Heart left ventricle (tissue), 16 donors: Measurements from ENCODE around the gene CHRM2. TPM values are rescaled to one million over a fixed set of nuclear protein-coding genes. Genes with fewer than 3 reads are reported as not detected.

Experiments
- ATAC-seq, 4 donors: fragments of 200-7000 bp; cut with Tn5 transposase; one replicate each; pipeline ENCODE4 v1.9.1; 2020 to 2022; ENCODE audit warnings: moderate library complexity in 4 of 4, mild to moderate bottlenecking in 3 of 4, moderate number of reproducible peaks in 1 of 4
- DNase-seq, 5 donors: peaks; one replicate each; pipeline ENCODE4 v3.0.0-alpha.2; 2020
- H3K27ac ChIP-seq, 12 donors: fragments of 200-600 bp; sonication (generic) in 4 of 12; one replicate each; pipeline versions ENCODE4 v1.5.0 to v1.8.0; 2016 to 2022; ENCODE audit warnings: mild to moderate bottlenecking in 2 of 12
- H3K27me3 ChIP-seq, 9 donors: fragments of 200-600 bp; sonication (generic) in 2 of 9; one replicate each; pipeline versions ENCODE4 v1.5.1 to v1.8.0; 2016 to 2022; ENCODE audit warnings: mild to moderate bottlenecking in 3 of 9
- H3K36me3 ChIP-seq, 9 donors: fragments of 200-600 bp; sonication (generic) in 2 of 9; one replicate each; pipeline versions ENCODE4 v1.5.0 to v1.8.0; 2018 to 2022; ENCODE audit warnings: mild to moderate bottlenecking in 2 of 9
- H3K4me1 ChIP-seq, 12 donors: fragments of 200-600 bp; sonication (generic) in 4 of 12; one replicate each; pipeline versions ENCODE4 v1.5.0 to v1.8.0; 2016 to 2022; ENCODE audit warnings: mild to moderate bottlenecking in 3 of 12
- H3K4me3 ChIP-seq, 12 donors: fragments of 200-600 bp; sonication (generic) in 4 of 12; one replicate each; pipeline versions ENCODE4 v1.5.0 to v1.8.0; 2017 to 2022; ENCODE audit warnings: mild to moderate bottlenecking in 9 of 12, moderate library complexity in 4 of 12
- H3K9me3 ChIP-seq, 12 donors: fragments of 200-600 bp; sonication (generic) in 4 of 12; one replicate each; pipeline versions ENCODE4 v1.5.0 to v1.8.0; 2016 to 2022; ENCODE audit warnings: mild to moderate bottlenecking in 1 of 12
- CTCF ChIP-seq, 12 donors: fragments of 200-600 bp; sonication (generic) in 4 of 12; IDR thresholded peaks; one replicate each; pipeline versions ENCODE4 v1.5.0 to v1.8.0; 2018 to 2022; ENCODE audit warnings: antibody characterized with exemption in 12 of 12, mild to moderate bottlenecking in 5 of 12
- POLR2A ChIP-seq, 2 donors: fragments of 450-650 bp; IDR thresholded peaks; one replicate each; pipeline ENCODE4 v1.6.1; 2017; ENCODE audit warnings: antibody characterized with exemption in 2 of 2, mild to moderate bottlenecking in 2 of 2, moderate library complexity in 2 of 2
- WGBS, 4 donors: extraction: QIAGEN DNeasy Blood & Tissue Kit in 2 of 4; methylation state at CpG; one replicate each; pipeline versions ENCODE4 v1.1.5 to v1.1.7; 2013 to 2018; 5-methylcytosine and 5-hydroxymethylcytosine counted together
- intact Hi-C, 10 donors: fragments of 100-400 bp; cut with DNase I; formaldehyde crosslinking; loops; one replicate each; pipeline versions ENCODE4 v1.11.1 to v1.14.2; 2022
- polyA plus RNA-seq, 2 donors: library from polyadenylated mRNA; stranded (reverse); fragments of 200-250 nt; gene quantifications; one replicate each; pipeline ENCODE4 v1.2.3, GENCODE V29; 2013
- total RNA-seq, 9 donors: library from RNA; depleted of rRNA in 2 of 9; stranded (reverse); fragments of >200 nt in 2 of 9; fragmentation: NEBNext Ultra II Directional in 3 of 9; extraction: Animal tissue kit (Norgen Biotek cat#: 25700) in 3 of 9; gene quantifications; one replicate each; pipeline versions ENCODE4 v1.1.0 to v1.2.4, GENCODE V29; 2016 to 2023
- donor health status: ischemic (EF 13 %, LVEDD 7.1; RV severe dilation, severe dysfunction).
- donor health status: healthy with polysubstance abuse.
- donor health status: DM: no; HTN: yes; CAD: no.
- donor health status: DM: no; HTN: no; CAD: no.
- donor health status: ischemic (EF 25% LVEDD 6.9; RV normal size, moderate dysfunction).
- donor health status: ischemic (EF 25% LVEDD 5.7; RV mildly dilated, moderate dysfunction).
- donor health status: healthy.
- donor health status: DM: yes; HTN: yes; CAD: no.
- donor health status: ischemic (EF 35%, LVEDD 5.7; RV mildly dilated, moderate dysfunction).
- donor health status: nonischemic (EF 11% LVEDD 7.7; RV severe dilation, severe dysfunction).
- donor health status: DM: yes; HTN: yes; CAD: no.
- donor health status: PGD.
- donor health status: ischemic (EF 29% LVEDD 5.4; RV normal size, mild dysfunction).
- donor health status: nonischemic (EF 23%, LVEDD 6.1; RV moderate dilation, normal function).

CHRM2 gene
- total and polyA plus RNA-seq, 11 donors, result 22.2 to 124 (median 51.2) TPM

GRCh38 chr7:136874393-136875032 lies 6.1 kb downstream of the CHRM2 start:
- 38 to 54% (median 50%) methylated on average over 2 of the region's 2 CpGs for WGBS, 4 donors
- Histone ChIP-seq H3K4me1 (peaks cover 0 to 34% (median 5%) of the 10 kb centered on the region in 12 donors), H3K36me3 (no peaks in the 10 kb centered on the region), H3K27ac (peak overlapping the region in 5 of 12 donors; percentile 22 to 83 (median 35)), H3K27me3 (peaks cover 0 to 27% (median 3%) of the 10 kb centered on the region in 9 donors), H3K9me3 (no peaks in the 10 kb centered on the region), H3K4me3 (no peak overlapping the region)
- intact Hi-C loops, result loop anchor here in 8 of 10 donors (5.0 to 10.0 kb wide), 7 partner anchors 38 to 213 kb away; no protein-coding TSS in a partner anchor
- no peak for ATAC-seq
- DNase-seq, result no peak
- TF ChIP-seq POLR2A (IDR thresholded peaks at IDR 0.05) (no peak), CTCF (IDR thresholded peaks at IDR 0.05) (peak in 8 of 12 donors; percentile 9 to 39 (median 26))

GRCh38 chr7:136877509-136877908 lies 9.1 kb downstream of the CHRM2 start:
- DNase-seq, result no peak
- intact Hi-C loops, result loop anchor here in 6 of 10 donors (10.0 kb wide), 3 partner anchors 57 to 207 kb away; no protein-coding TSS in a partner anchor
- peak overlapping the region in 9 of 12 donors; percentile 3 to 75 (median 40) for H3K27ac ChIP-seq

GRCh38 chr7:136877990-136878389 lies 9.5 kb downstream of the CHRM2 start:
- TF ChIP-seq CTCF (IDR thresholded peaks at IDR 0.05), result no peak
- TF ChIP-seq POLR2A (IDR thresholded peaks at IDR 0.05), result no peak
- H3K36me3 ChIP-seq, result no peaks in the 10 kb centered on the region
- peaks cover 0 to 36% (median 4%) of the 10 kb centered on the region in 12 donors for H3K4me1 ChIP-seq
- intact Hi-C loops, result loop anchor here in 6 of 10 donors (10.0 kb wide), 3 partner anchors 57 to 207 kb away; no protein-coding TSS in a partner anchor
- H3K27ac ChIP-seq, result peak overlapping the region in 10 of 12 donors; percentile 3 to 75 (median 36)
- DNase-seq, result no peak
- H3K4me3 ChIP-seq, result no peak overlapping the region
- no peaks in the 10 kb centered on the region for H3K9me3 ChIP-seq
- ATAC-seq, result no peak
- 36 to 44% (median 42%) methylated on average over 2 of the region's 2 CpGs for WGBS, 4 donors
- no peaks in the 10 kb centered on the region for H3K27me3 ChIP-seq

More at GRCh38 chr7:136877509-136877908, 9.1 kb downstream of the CHRM2 start:
- Histone ChIP-seq H3K4me3 (no peak overlapping the region), H3K9me3 (no peaks in the 10 kb centered on the region), H3K4me1 (peaks cover 0 to 37% (median 3%) of the 10 kb centered on the region in 12 donors), H3K27me3 (no peaks in the 10 kb centered on the region), H3K36me3 (no peaks in the 10 kb centered on the region)
- ATAC-seq, result no peak
- WGBS, 4 donors, result 85 to 92% (median 90%) methylated on average over 1 of the region's 1 CpG
- TF ChIP-seq CTCF (IDR thresholded peaks at IDR 0.05) (no peak), POLR2A (IDR thresholded peaks at IDR 0.05) (no peak)

- TF ChIP-seq CTCF (IDR thresholded peaks at IDR 0.05), result no peak
- TF ChIP-seq POLR2A (IDR thresholded peaks at IDR 0.05), result no peak
- intact Hi-C loops, result loop anchor here in 6 of 10 donors (10.0 kb wide), 3 partner anchors 56 to 206 kb away; no protein-coding TSS in a partner anchor
- DNase-seq (no peak), ATAC-seq (no peak)
- Histone ChIP-seq H3K4me1 (peaks cover 0 to 36% (median 2%) of the 10 kb centered on the region in 12 donors), H3K27me3 (no peaks in the 10 kb centered on the region), H3K27ac (peak overlapping the region in 8 of 12 donors; percentile 3 to 75 (median 43)), H3K4me3 (no peak overlapping the region), H3K36me3 (no peaks in the 10 kb centered on the region), H3K9me3 (no peaks in the 10 kb centered on the region)
- WGBS, 4 donors, result 29 to 48% (median 38%) methylated on average over 1 of the region's 1 CpG
Measured at GRCh38 chr7:136878878-136879277, 10.4 kb downstream of the CHRM2 start.
